NCI-H2107 treated with DMSO at 0.1 percent for 48 hours (cell line): ENCODE results near the gene HSH2D.
A peak's percentile ranks its signal among the peaks of the same experiment; 100 is the strongest.
"Not testable (repeated sequence)": the region's sequence is repeated elsewhere in the genome, so short reads cannot be mapped to it uniquely, and the experiment has no call there.

Experiments used
- DNase-seq: peaks from one replicate; lab custom pipeline; 2025; ENCODE audit not compliant: unreplicated experiment; lab: John Stamatoyannopoulos, UW

The HSH2D gene

DNA sequence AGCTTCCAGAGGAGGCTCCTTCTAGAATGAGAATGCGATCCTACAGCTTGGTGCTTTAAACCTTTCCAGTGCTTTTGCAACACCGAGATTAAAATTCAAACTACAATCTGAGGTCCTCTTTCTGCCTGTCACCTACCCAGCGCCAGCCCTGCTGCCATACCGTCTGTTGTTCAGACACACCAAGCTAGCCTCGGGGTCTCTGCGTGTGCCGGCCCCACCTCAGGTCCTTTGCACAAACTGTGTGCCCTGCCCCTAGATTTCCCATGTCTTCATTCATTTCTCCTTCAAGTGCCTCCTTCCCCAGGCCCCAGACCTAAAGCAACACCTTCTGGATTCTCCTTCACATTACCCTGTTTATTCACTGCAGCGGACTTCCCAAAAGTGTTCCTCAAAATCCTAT, 11.1 kb downstream of the HSH2D start:
- DNase-seq = no peak

- DNase-seq = no peak
Measured at GRCh38 chr19:16155128-16155527, 11.6 kb downstream of the HSH2D start.

DNA sequence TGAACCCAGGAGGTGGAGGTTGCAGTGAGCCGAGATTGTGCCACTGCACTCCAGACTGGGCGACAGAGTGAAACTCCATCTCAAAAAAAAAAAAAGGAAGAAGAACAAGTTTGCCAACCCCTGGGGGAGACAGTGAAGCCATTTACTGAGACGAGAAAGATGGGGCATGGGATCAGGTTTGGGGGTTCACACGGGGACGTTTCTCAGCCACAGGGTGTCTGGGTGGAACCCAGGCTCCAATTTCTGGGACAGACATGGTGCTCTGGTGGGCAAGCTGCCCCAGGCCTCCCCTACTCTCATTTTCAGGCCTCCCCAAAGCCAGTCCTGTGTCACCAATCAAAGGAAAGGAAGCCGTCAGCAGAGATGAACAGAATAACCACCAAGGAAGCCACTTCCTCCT, 13.4 kb downstream of the HSH2D start:
- no peak for DNase-seq

DNA sequence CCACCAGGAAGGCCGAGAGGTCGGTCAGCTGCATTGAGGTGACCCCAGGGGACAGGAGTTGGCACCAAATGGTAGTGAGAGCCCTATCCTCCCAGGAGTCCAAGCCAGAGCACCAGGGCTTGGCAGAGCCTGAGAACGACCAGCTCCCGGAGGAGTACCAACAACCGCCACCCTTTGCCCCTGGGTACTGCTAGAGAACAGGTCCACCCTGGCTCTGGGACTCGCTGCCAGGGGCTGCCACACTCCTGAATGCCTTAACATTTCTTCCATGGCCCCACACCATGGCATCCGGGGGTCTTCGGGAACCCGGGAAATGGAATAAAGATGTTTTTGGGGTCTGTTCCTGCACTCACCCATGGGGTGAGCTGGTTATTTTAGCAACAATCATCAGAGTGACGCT, 14.1 kb downstream of the HSH2D start:
- no peak for DNase-seq

GRCh38 chr19:16159655-16160054, 16.2 kb downstream of the HSH2D start:
- no peak for DNase-seq

GRCh38 chr19:16160445-16160942, 17.0 kb downstream of the HSH2D start:
- no peak for DNase-seq

GRCh38 chr19:16160943-16161560, 17.6 kb downstream of the HSH2D start:
- DNase-seq = no peak

DNA sequence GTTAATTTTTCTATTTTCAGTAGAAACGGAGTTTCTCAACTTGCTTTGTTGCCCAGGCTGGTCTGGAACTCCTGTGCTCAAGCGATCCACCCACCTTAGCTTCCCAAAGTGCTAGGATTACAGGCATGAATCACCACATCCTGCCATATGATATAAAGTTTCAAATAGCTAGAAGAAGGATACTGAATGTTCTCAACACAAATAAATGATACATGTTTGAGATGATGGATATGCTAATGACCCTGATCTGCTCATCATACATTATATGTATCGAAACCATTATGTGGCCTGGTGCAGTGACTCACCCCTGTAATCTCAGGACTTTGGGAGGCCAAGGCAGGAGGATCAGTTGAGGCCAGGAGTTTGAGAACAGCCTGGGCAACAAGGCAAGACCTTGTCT, 18.4 kb downstream of the HSH2D start:
- DNase-seq = no peak

DNA sequence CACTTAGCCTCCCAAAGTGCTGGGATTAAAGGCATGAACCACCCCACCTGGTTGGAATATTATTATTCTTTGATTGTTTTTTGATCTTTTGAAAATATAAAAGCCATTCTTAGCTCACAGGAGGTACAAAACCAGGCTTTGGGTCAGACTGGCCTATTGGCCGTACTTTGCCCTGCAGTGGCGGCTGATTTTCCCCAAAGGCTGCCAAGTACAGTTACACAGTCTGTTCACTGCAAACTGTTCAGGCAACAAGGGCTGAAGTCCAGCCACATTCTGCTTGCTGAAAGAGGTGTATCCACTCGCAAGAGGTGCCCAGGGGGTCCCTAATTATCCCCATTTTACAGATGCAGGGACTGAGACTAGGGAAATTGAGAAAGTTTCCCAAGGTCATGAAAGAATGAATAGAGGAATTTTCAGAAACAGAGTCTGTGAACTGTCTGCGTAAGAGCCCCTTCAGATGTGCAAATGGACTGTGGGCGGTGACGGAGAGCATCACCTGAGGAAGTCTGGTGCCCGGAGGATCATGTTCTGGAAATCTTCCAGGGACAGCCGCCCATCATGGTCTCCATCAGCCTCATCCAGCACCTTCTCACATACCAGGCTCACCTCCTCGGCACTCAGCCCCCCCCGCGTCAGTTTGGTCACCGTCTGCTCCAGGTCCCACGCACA, 20.9 kb downstream of the HSH2D start:
- no peak for DNase-seq

GRCh38 chr19:16166417-16166816, 22.9 kb downstream of the HSH2D start:
- DNase-seq = no peak

- DNase-seq = no peak
Measured at GRCh38 chr19:16167055-16167454, 23.6 kb downstream of the HSH2D start.

DNA sequence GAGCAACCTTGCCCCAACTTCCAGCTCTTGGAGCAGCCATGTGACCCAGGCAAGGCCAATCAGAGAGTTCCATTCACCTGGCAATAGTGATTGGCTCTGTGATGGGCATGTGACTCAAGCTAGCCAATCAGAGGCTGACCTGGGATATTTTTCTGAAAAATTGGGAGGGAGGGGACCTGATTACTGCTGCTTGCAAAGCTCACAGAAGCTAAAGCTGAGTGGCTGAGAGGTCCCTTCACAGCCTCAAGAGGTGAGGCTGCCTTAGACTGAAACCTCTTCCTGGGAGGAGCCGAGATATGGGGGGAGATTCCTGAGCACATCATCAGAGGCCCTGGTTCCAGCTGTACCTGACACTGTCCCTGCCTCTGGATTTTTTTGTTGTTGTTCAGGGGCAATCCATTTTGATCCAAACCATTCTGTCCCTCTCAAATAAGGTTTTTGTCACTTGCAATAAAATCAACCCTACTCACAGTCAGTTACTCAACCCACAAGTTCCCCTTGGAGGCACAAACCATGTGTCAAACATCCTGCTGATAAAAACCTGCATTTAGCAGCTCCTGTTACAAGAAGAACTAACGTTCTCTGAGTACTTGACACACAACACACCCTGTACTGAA, 25.1 kb downstream of the HSH2D start:
- no peak for DNase-seq

DNA sequence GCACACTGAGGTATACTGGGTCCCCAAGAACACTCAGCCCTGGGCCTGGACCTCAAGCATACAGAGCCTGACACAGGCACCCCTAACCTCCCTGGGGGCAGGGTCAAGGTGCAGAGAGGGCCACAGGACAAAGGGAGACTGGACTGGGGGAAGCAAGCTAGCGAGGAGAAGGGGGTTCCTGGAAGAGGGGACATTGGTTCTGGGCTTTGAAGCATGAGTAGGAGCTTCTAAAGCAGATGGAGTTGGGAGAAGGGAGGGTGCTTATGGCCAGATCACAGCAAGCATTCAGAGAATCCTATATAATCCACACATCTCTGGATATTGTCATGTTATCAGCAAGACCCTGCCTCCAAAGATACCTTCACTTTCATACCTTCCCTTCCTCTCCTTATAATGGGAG, 26.6 kb downstream of the HSH2D start:
- DNase-seq = no peak

- no peak for DNase-seq
Measured at GRCh38 chr19:16175954-16176353, 32.5 kb downstream of the HSH2D start.

DNA sequence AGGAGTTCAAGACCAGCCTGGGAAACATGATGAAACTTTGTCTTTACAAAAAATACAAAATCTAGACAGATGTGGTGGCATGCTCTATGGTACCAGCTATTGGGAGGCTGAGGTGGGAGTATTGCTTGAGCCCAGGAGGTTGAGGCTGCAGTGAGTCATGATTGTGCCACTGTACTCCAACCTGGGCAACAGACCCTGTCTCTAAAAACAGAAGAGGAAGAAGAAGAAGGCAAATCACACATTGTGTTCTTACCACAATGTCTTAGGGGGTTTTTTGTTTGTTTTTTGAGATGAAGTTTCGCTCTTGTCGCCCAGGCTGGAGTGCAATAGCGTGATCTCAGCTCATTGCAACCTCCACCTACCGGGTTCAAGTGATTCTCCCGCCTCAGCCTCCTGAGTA, 35.4 kb downstream of the HSH2D start:
- not testable (repeated sequence) for DNase-seq

GRCh38 chr19:16180611-16181010, 37.1 kb downstream of the HSH2D start:
- DNase-seq = no peak

GRCh38 chr19:16184665-16185122, 41.2 kb downstream of the HSH2D start:
- no peak for DNase-seq

- peak; percentile 96 for DNase-seq
Measured at GRCh38 chr19:16185123-16185767, 41.8 kb downstream of the HSH2D start, which contains the start of gene FAM32A. Gene FAM32A (plus strand): TSS chr19:16185410. CDS start chr19:16185443, 33 bp downstream.

GRCh38 chr19:16185768-16186123, 42.3 kb downstream of the HSH2D start:
- no peak for DNase-seq

DNA sequence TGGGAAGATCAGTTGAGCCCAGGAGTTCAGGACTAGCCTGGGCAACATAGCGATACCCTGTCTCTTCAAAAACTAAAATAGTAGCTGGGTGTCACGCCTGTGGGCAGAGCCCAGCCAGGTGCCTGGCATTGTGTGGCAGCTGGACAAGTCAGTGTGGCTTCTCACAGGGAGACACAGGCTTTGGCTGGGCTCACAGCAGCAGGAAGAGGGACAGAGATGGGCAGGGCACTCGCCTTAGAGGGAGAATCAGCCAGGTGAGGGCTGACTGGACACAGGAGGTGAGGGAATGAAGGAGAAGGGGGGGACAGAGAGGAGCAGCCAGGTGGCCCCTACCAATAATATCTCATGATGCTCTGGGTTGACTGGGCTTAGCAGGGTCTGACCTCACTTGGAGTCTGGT, 45.0 kb downstream of the HSH2D start:
- DNase-seq = no peak

DNA sequence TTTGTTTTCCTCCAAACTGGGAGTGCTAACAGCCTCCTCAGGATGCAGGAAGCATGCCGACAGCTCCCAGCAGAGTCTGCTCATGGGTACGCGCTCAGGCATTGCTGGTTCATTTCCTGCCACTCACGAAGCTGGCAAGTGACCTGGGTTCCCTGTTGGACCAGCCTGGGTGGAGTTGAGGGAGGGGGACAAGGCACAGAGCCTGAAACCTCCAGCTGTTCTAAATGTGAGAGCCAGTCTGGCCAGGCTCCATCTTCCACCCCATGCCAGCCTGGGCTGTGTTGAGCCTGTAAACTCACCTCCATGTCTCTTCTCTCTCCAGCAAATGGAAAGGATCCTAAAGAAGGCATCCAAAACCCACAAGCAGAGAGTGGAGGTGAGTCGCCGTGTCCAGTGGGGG, 46.7 kb downstream of the HSH2D start:
- DNase-seq = no peak

DNA sequence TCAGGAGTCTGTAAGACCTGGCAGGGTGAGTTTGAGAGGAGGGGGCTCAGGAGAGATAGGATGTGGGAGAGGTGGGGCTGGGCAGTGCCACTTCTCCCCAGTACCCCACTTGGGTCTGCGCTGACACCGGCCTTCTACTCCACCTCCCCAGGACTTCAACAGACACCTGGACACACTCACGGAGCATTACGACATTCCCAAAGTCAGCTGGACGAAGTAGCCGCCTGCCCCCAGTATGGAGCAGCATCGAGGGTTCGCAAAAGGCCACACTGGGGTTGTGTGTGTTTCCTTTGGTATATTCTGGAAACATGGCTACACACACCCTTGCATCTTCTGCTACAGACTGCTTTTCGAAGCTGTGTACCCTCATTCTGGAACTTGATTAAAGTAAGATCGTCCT, 47.3 kb downstream of the HSH2D start:
- DNase-seq = no peak
